Measurements from ENCODE around the gene STAT6. TPM values are rescaled to one million over a fixed set of nuclear protein-coding genes. Genes with fewer than 3 reads are reported as not detected.
"Not testable (repeated sequence)": the region's sequence is repeated elsewhere in the genome, so short reads cannot be mapped to it uniquely, and the experiment has no call there.

The STAT6 gene
- polyA plus RNA-seq, 6 donors from 2014 or later = 88.2 to 172 (median 159) TPM

DNA sequence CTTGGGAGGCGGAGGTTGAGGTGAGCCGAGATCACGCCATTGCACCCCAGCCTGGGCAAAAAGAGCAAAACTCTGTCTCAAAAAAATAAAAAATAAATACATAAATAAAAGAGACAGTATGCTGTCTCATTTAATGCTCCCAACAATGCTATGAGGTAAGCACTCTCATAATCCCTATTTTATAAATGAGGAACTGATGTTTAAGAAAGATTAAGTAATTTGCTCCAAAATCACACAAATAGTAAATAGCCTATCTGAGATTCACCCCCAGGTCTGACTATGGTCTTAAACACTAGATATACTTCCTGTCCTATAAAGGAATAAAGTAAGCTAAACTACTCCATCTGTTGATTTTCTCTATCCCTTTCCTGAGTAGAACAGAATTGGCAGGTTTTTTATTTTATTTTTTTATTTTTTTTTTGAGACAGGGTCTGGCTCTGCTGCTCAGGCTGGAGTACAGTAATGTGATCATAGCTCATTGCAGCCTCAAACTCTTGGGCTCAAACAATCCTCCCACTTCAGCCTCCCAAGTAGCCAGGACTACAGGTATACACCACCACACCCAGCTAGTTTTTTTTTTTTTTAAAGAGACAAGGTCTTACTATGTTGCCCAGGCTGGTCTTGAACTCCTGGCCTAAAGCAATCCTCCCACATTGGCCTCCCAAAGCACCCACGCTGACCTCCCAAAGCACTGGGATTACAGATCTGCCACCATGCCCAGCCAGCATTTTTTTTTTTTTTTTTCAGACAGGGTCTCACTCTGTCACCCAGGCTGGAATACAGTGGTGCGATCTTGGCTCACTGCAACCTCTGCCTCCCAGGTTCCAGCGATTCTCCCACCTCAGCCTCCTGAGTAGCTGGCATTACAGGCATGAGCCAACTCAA lies 37.4 kb downstream of the STAT6 start:
- not testable (repeated sequence) for H3K27me3 Mint-ChIP-seq; H3K36me3 Mint-ChIP-seq; H3K9me3 Mint-ChIP-seq; DNase-seq; H3K4me3 Mint-ChIP-seq; ATAC-seq (ENCODE audit: low read depth in 2 of 2)
- peaks cover 27 to 40% (median 40%) of the 10 kb centered on the region in 3 donors for H3K4me1 Mint-ChIP-seq
- peak overlapping the region in 3 of 6 donors; percentile 14 to 81 (median 37) for H3K27ac Mint-ChIP-seq

DNA sequence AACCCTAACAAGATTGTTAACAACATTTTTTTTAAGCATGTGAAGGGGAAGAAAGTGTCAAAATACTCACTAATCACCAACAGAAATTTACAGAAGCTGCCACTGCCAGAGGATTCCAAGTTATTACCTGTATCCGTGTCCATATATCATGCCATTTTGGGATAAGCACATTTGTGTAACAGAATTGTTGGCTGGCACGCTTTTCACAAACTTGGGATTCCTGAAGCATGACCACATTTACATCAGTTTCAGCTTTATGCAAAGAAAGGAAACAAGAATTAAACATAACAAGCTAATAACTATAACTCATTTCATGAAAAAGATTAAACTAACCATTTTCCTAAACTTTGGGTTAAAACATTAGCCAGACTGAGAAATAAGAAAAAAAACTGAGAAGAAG lies 38.5 kb downstream of the STAT6 start:
- H3K4me3 Mint-ChIP-seq = peak overlapping the region in 4 of 8 donors; percentile 40 to 63 (median 48)

GRCh38 chr12:57069523-57069922 lies 41.6 kb downstream of the STAT6 start:
- no peaks in the 10 kb centered on the region for H3K27me3 Mint-ChIP-seq
- DNase-seq (peak; percentile 70), ATAC-seq (ENCODE audit: low read depth in 2 of 2) (peak; percentile 99)
- peaks cover 17 to 24% (median 21%) of the 10 kb centered on the region in 3 donors for H3K4me1 Mint-ChIP-seq
- no peaks in the 10 kb centered on the region for H3K9me3 Mint-ChIP-seq
- H3K27ac Mint-ChIP-seq = peak overlapping the region; percentile 0 to 79 (median 44)
- H3K4me3 Mint-ChIP-seq = peak overlapping the region in 2 of 8 donors; percentile 2 to 30
- H3K36me3 Mint-ChIP-seq = peaks cover 0 to 14% of the 10 kb centered on the region in 2 donors

More for the DNA sequence above, 38.5 kb downstream of the STAT6 start:
- H3K4me1 Mint-ChIP-seq = peaks cover 17 to 35% (median 30%) of the 10 kb centered on the region in 3 donors
- H3K9me3 Mint-ChIP-seq = no peaks in the 10 kb centered on the region
- no peaks in the 10 kb centered on the region for H3K27me3 Mint-ChIP-seq
- no peak for DNase-seq
- H3K36me3 Mint-ChIP-seq = peaks cover 0 to 14% of the 10 kb centered on the region in 2 donors
- peak overlapping the region in 3 of 6 donors; percentile 30 to 47 (median 33) for H3K27ac Mint-ChIP-seq
- no peak for ATAC-seq (ENCODE audit: low read depth in 2 of 2)

DNA sequence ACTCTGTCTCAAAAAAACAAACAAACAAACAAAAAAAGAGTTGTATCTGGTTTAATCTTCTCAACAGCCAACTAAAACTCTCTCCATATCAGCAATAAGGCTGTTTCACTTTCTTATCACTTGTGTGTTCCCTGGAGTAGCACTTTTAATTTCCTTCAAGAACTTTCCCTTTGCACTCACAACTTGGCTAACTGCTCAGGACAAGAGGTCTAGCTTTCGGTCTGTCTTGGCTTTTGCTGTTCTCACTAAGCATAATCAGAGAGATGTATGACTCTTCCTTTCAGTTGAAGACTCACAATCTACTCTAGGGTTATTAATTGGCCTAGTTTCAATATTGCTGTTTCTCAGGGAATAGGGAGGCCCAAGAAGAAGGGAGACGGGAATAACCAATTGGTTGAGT lies 44.9 kb downstream of the STAT6 start:
- Mint-ChIP-seq H3K4me3 (no peak overlapping the region), H3K36me3 (peaks cover 0 to 9% of the 10 kb centered on the region in 2 donors), H3K4me1 (peaks cover 10 to 33% (median 22%) of the 10 kb centered on the region in 3 donors), H3K9me3 (no peaks in the 10 kb centered on the region), H3K27ac (peak overlapping the region in 3 of 6 donors; percentile 27 to 80 (median 70)), H3K27me3 (no peaks in the 10 kb centered on the region)
- DNase-seq (no peak), ATAC-seq (ENCODE audit: low read depth in 2 of 2) (no peak)

DNA sequence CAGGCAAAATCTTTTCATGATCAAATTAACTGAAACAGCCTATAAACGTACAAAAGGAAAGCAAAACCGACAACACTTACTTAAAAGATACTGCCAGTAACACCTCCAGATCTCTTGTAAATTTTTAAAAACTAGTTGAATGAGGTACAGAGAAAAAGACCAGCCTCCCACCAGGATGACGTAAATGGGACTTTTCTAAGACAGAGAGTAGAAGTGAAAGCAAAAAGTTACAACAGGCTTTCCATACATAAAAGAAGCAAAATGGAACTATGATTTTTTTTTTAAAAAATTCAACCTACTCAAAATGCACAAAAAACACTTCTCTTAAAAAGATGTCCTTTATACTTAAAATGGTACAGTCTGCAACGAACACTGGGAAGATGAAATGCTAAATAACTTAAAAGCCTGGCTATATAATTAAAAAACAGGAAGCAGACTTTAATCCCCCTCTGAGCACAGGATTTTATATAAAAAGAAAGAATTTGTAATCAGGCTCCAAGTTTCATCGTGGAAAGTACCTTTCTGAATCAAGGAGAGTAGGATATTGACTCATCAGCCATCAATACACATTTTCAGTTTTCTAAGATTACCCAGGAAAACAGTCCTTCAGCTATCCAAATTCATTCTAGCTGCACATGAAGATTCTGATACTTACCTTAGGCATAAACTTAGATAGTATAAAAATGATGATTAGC lies 47.0 kb downstream of the STAT6 start:
- Mint-ChIP-seq H3K4me3 (peak overlapping the region in 6 of 8 donors; percentile 9 to 76 (median 66)), H3K27me3 (no peaks in the 10 kb centered on the region), H3K27ac (peak overlapping the region; percentile 67 to 96 (median 90)), H3K36me3 (peaks cover 0 to 5% of the 10 kb centered on the region in 2 donors), H3K4me1 (peaks cover 3 to 33% (median 14%) of the 10 kb centered on the region in 3 donors), H3K9me3 (no peaks in the 10 kb centered on the region)
- DNase-seq (peak; percentile 43), ATAC-seq (ENCODE audit: low read depth in 2 of 2) (peak; percentile 92 to 94)

DNA sequence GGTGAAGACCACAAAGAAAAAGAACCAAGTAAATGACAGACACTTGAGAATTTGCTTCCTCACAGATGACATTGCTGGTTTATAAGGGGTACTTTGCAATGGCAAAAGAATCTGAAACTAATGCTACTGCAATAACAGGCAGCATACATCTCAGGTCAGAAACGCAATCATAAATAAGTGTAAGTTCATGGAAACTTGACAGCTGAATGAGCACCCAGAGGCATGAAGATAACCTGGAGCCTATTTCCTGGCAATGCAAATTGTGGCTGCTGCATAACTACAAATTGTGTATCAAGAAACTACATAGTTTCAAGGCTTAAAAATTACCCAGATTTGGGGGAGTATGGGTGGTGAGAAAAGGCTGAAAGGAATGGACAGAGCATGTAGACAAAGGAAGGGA lies 52.7 kb downstream of the STAT6 start:
- DNase-seq (no peak), ATAC-seq (ENCODE audit: low read depth in 2 of 2) (peak; percentile 64 to 77)
- Mint-ChIP-seq H3K9me3 (no peaks in the 10 kb centered on the region), H3K4me3 (peak overlapping the region in 7 of 8 donors; percentile 31 to 86 (median 67)), H3K4me1 (peaks cover 20 to 53% (median 23%) of the 10 kb centered on the region in 3 donors), H3K36me3 (peaks cover 0 to 5% of the 10 kb centered on the region in 2 donors), H3K27ac (peak overlapping the region in 3 of 6 donors; percentile 66 to 76 (median 68)), H3K27me3 (no peaks in the 10 kb centered on the region)

- Mint-ChIP-seq H3K27ac (peak overlapping the region in 5 of 6 donors; percentile 27 to 82 (median 47)), H3K4me1 (peaks cover 20 to 45% (median 23%) of the 10 kb centered on the region in 3 donors), H3K36me3 (peaks cover 0 to 5% of the 10 kb centered on the region in 2 donors), H3K27me3 (no peaks in the 10 kb centered on the region), H3K4me3 (peak overlapping the region in 2 of 8 donors; percentile 12 to 53), H3K9me3 (no peaks in the 10 kb centered on the region)
- DNase-seq = no peak
- no peak for ATAC-seq (ENCODE audit: low read depth in 2 of 2)
Observed at GRCh38 chr12:57057067-57057751, 54.0 kb downstream of the STAT6 start.

DNA sequence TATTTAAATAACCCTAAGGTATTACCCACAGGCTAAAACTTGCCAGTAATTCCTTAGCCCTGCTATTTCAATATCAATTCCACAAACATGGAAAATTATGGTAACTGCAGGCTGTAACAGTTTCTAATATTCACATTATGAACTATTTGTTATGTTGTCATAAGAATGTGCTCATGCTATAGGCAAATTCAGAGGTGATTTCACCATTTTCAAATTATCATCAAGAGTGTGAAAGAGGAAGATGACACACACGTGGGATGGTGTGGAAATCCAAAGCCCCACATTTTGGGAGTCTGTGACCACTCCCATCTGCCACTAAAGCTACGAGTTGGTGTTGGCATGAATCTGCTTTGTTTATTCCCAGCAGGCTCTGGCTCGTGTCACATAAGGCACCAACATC lies 55.3 kb downstream of the STAT6 start:
- Mint-ChIP-seq H3K36me3 (peaks cover 0 to 5% of the 10 kb centered on the region in 2 donors), H3K27me3 (no peaks in the 10 kb centered on the region), H3K27ac (peak overlapping the region in 1 of 6 donors; percentile 57), H3K4me3 (no peak overlapping the region), H3K4me1 (peaks cover 19 to 40% (median 21%) of the 10 kb centered on the region in 3 donors), H3K9me3 (no peaks in the 10 kb centered on the region)
- ATAC-seq (ENCODE audit: low read depth in 2 of 2) = no peak
- DNase-seq = no peak

DNA sequence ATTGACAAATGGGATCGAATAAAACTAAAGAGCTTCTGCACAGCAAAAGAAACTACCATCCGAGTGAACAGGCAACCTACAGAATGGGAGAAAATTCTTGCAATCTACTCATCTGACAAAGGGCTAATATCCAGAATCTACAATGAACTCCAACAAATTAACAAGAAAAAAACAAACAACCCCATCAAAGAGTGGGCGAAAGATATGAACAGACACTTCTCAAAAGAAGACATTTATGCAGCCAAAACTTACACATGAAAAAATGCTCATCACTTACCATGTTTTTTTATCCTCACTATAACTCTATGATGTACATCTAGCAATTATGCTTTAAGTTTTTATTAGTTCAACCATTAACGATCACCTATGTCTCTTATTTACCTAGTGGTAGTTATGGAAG lies 57.3 kb downstream of the STAT6 start:
- not testable (repeated sequence) for H3K4me3 Mint-ChIP-seq; H3K9me3 Mint-ChIP-seq; DNase-seq; ATAC-seq (ENCODE audit: low read depth in 2 of 2); H3K27me3 Mint-ChIP-seq; H3K36me3 Mint-ChIP-seq
- H3K27ac Mint-ChIP-seq = peak overlapping the region in 1 of 6 donors; percentile 5
- H3K4me1 Mint-ChIP-seq = peaks cover 17 to 29% (median 17%) of the 10 kb centered on the region in 3 donors

DNA sequence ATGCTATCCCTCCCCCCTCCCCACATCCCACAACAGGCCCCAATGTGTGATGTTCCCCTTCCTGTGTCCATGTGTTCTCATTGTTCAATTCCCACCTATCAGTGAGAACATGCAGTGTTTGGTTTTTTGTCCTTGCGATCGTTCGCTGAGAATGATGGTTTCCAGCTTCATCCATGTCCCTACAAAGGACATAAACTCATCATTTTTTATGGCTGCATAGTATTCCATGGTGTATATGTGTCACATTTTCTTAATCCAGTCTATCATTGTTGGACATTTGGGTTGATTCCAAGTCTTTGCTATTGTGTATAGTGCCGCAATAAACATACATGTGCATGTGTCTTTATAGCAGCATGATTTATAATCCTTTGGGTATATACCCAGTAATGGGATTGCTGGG lies 58.0 kb downstream of the STAT6 start:
- not testable (repeated sequence) for H3K36me3 Mint-ChIP-seq; DNase-seq; ATAC-seq (ENCODE audit: low read depth in 2 of 2); H3K27me3 Mint-ChIP-seq; H3K9me3 Mint-ChIP-seq; H3K4me3 Mint-ChIP-seq; H3K27ac Mint-ChIP-seq
- peaks cover 9 to 25% (median 10%) of the 10 kb centered on the region in 3 donors for H3K4me1 Mint-ChIP-seq

DNA sequence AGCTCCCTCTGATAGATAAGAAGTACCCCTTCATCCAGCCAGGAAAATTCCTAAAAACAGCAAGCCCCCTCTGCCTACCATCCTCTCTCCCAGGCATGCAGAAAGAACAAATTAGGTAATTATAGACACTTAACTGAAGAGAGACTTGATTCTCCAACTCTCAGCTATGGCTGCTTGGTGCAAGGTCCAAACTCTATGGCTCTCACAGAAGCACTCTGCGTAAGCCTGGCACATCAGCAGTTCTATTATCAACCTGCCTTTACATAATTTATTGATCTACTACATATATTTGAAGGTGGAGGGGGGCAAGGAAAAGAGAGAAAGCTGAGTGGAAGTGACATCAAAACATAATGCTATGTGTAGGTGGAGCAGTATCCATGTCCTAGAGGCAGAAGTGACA lies 60.2 kb downstream of the STAT6 start:
- no peak overlapping the region for H3K27ac Mint-ChIP-seq
- no peak overlapping the region for H3K4me3 Mint-ChIP-seq
- no peaks in the 10 kb centered on the region for H3K36me3 Mint-ChIP-seq
- H3K27me3 Mint-ChIP-seq = peaks cover 0 to 5% (median 0%) of the 10 kb centered on the region in 3 donors
- no peak for DNase-seq
- H3K9me3 Mint-ChIP-seq = no peaks in the 10 kb centered on the region
- ATAC-seq (ENCODE audit: low read depth in 2 of 2) = no peak
- peaks cover 18 to 28% (median 21%) of the 10 kb centered on the region in 3 donors for H3K4me1 Mint-ChIP-seq

DNA sequence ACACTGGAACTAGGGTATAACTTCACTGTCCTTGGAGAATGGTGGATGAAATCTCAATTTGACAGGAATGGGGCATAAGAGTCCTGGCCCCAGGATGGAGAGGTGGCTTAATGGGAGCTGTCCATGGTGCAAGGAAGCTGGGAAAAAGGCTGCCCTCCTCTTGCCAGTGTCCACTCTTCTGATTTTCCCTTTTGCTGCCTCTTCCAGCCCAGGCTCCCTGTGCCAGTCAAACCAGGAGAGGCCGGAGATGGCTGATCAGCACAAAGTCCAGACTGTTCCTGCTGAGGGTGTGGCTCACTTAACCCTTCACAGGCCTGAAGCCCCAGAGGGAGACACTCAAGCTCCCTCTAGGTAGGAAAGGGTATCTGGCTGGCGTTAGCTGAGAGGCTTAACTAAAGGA lies 61.3 kb downstream of the STAT6 start, which contains the start of gene MYO1A:
Gene MYO1A, minus strand, starts transcription at position 240 of the 400 bp plus-strand sequence. CDS start 1,806 bp downstream, outside the sequence.
- ATAC-seq (ENCODE audit: low read depth in 2 of 2) (no peak), DNase-seq (no peak)
- Mint-ChIP-seq H3K4me3 (peak within 1 kb of the TSS in 1 of 8 donors; percentile 42), H3K36me3 (no peaks in the 10 kb centered on the region), H3K27ac (peak within 1 kb of the TSS in 2 of 6 donors; percentile 12 to 19), H3K9me3 (no peaks in the 10 kb centered on the region), H3K27me3 (peaks cover 0 to 10% (median 0%) of the 10 kb centered on the region in 3 donors), H3K4me1 (peaks cover 28 to 32% (median 29%) of the 10 kb centered on the region in 3 donors)

DNA sequence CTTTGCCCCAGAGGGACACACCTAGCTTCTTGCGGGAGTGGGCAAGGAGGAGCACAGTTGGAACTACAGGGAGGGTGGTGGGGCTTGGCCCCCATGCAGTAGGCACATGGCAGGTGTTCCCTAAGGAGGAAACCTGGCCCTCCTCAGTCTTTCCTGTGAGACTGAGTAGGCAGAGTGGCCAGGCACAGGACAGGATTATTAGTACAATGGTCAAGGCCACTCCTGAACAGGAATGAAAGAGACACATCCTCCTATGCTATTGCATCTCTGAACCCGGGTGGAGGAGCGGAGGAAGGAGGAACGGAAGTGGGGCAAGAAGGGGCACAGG lies 62.1 kb downstream of the STAT6 start:
- peaks cover 0 to 10% (median 0%) of the 10 kb centered on the region in 3 donors for H3K27me3 Mint-ChIP-seq

More for the DNA sequence above, 62.1 kb downstream of the STAT6 start:
- Mint-ChIP-seq H3K9me3 (no peaks in the 10 kb centered on the region), H3K36me3 (no peaks in the 10 kb centered on the region), H3K27ac (no peak overlapping the region), H3K4me3 (no peak overlapping the region), H3K4me1 (peaks cover 29 to 32% (median 30%) of the 10 kb centered on the region in 3 donors)
- DNase-seq = no peak
- ATAC-seq (ENCODE audit: low read depth in 2 of 2) = no peak
